Measurements from ENCODE around the gene DCTPP1. TPM values are rescaled to one million over a fixed set of nuclear protein-coding genes. Genes with fewer than 3 reads are reported as not detected.

DCTPP1 gene
- total and polyA plus RNA-seq, 2 of the 13 experiments (the other 11 are each of a cell fraction or from before 2014, with no cell fraction given) = 54.8 to 74.4 TPM

GRCh38 chr16:30458561-30459394 lies 28.9 kb upstream of the DCTPP1 start (continued):
- peak; percentile 46 to 72; a peak in 2 of 4 replicates for TF ChIP-seq HMGXB4 (CRISPR knock-in tag; IDR thresholded peaks at IDR 0.05; ENCODE audit: borderline replicate concordance in 1 of 2, low read depth in 1 of 2)
- TF ChIP-seq CREB3 (CRISPR knock-in tag; IDR thresholded peaks at IDR 0.05) = no peak
- TF ChIP-seq ZKSCAN8 (CRISPR knock-in tag; IDR thresholded peaks at IDR 0.05; ENCODE audit: borderline replicate concordance) = no peak
- no peak; the same call in 1 of the 2 replicates for TF ChIP-seq ZNF513 (CRISPR knock-in tag; conservative IDR thresholded peaks at IDR 0.05)
- no peak for TF ChIP-seq ZNF615 (CRISPR knock-in tag; IDR thresholded peaks at IDR 0.05; ENCODE audit: borderline replicate concordance)
- no peak for TF ChIP-seq ZNF672 (CRISPR knock-in tag; IDR thresholded peaks at IDR 0.05)
- TF ChIP-seq HNRNPUL1 (IDR thresholded peaks at IDR 0.05; ENCODE audit: low read depth, low read length) = no peak
- TF ChIP-seq ZNF644 (CRISPR knock-in tag; IDR thresholded peaks at IDR 0.05; ENCODE audit: low read depth) = peak; percentile 19; the same call in 1 of the 2 replicates
- TF ChIP-seq IKZF5 (CRISPR knock-in tag; IDR thresholded peaks at IDR 0.05) = no peak
- TF ChIP-seq SNRNP70 (IDR thresholded peaks at IDR 0.05; ENCODE audit: low read depth, low read length) = no peak
- peak; percentile 32; the same call in 1 of the 2 replicates for TF ChIP-seq HOMEZ (CRISPR knock-in tag; IDR thresholded peaks at IDR 0.05; ENCODE audit: low read depth)
- no peak for TF ChIP-seq SMARCE1 (IDR thresholded peaks at IDR 0.05; ENCODE audit: borderline replicate concordance)
- peak; percentile 85 for TF ChIP-seq ZBTB7B (CRISPR knock-in tag; IDR thresholded peaks at IDR 0.05)
- no peak for TF ChIP-seq ZC3H4 (CRISPR knock-in tag; IDR thresholded peaks at IDR 0.05; ENCODE audit: borderline replicate concordance)
- TF ChIP-seq TIGD3 (CRISPR knock-in tag; IDR thresholded peaks at IDR 0.05; ENCODE audit: borderline replicate concordance) = 0 out of 2 replicates have a peak, but pooled peaks have one; percentile 86
- TF ChIP-seq ZSCAN25 (CRISPR knock-in tag; IDR thresholded peaks at IDR 0.05) = peak; percentile 65; the same call in 1 of the 2 replicates
- no peak for TF ChIP-seq ZNF570 (CRISPR knock-in tag; IDR thresholded peaks at IDR 0.05; ENCODE audit: borderline replicate concordance)
- TF ChIP-seq PBX2 (CRISPR knock-in tag; IDR thresholded peaks at IDR 0.05) = no peak

Data from HepG2 (cell line).